Measurements from ENCODE around the gene WWOX.

- TF ChIP-seq EZH2 (IDR thresholded peaks at IDR 0.05; ENCODE audit: borderline replicate concordance, low read depth, low read length, severe bottlenecking) (no peak), CTCF (IDR thresholded peaks at IDR 0.05; ENCODE audit: borderline replicate concordance, extremely low read depth, low read length, poor library complexity, severe bottlenecking) (no peak)
Observed at GRCh38 chr16:78597809-78598570, 498.5 kb downstream of the WWOX start.
